ENCODE results near the gene LONP2.
"Not testable (repeated sequence)": the region's sequence is repeated elsewhere in the genome, so short reads cannot be mapped to it uniquely, and the experiment has no call there.

Gene LONP2

GRCh38 chr16:48235058-48235555, 9.0 kb upstream of the LONP2 start:
- in situ Hi-C loops (cut with HindIII; ENCODE audit: low sequenced_read_pairs), result no loop called here
- no peak overlapping the region for H3K4me3 ChIP-seq (ENCODE audit: low read depth, low read length)
- DNase-seq (ENCODE audit: low read depth), result no peak
- no peak for TF ChIP-seq CTCF (IDR thresholded peaks at IDR 0.05; ENCODE audit: low read depth, low read length, missing control alignments)

- DNase-seq (ENCODE audit: low read depth), result no peak
- in situ Hi-C loops (cut with HindIII; ENCODE audit: low sequenced_read_pairs), result no loop called here
- no peak for TF ChIP-seq CTCF (IDR thresholded peaks at IDR 0.05; ENCODE audit: low read depth, low read length, missing control alignments)
These were observed 8.5 kb upstream of the LONP2 start for GRCh38 chr16:48235556-48236136.

GRCh38 chr16:48236286-48236685, 7.8 kb upstream of the LONP2 start:
- in situ Hi-C loops (cut with HindIII; ENCODE audit: low sequenced_read_pairs), result no loop called here
- TF ChIP-seq CTCF (IDR thresholded peaks at IDR 0.05; ENCODE audit: low read depth, low read length, missing control alignments), result no peak
- no peak overlapping the region for H3K4me3 ChIP-seq (ENCODE audit: low read depth, low read length)
- DNase-seq (ENCODE audit: low read depth), result no peak

More at GRCh38 chr16:48235556-48236136, 8.5 kb upstream of the LONP2 start:
- no peak overlapping the region for H3K4me3 ChIP-seq (ENCODE audit: low read depth, low read length)

GRCh38 chr16:48240147-48240546, 4.0 kb upstream of the LONP2 start:
- in situ Hi-C loops (cut with HindIII; ENCODE audit: low sequenced_read_pairs); DNase-seq (ENCODE audit: low read depth); H3K4me3 ChIP-seq (ENCODE audit: low read depth, low read length): not testable (repeated sequence)

GRCh38 chr16:48244863-48245195, 729 bp downstream of the LONP2 start:
- H3K4me3 ChIP-seq (ENCODE audit: low read depth, low read length), result peak overlapping the region; percentile 77
- TF ChIP-seq CTCF (IDR thresholded peaks at IDR 0.05; ENCODE audit: low read depth, low read length, missing control alignments), result no peak
- in situ Hi-C loops (cut with HindIII; ENCODE audit: low sequenced_read_pairs), result no loop called here
- DNase-seq (ENCODE audit: low read depth), result no peak

GRCh38 chr16:48246066-48246465, 2.0 kb downstream of the LONP2 start:
- in situ Hi-C loops (cut with HindIII; ENCODE audit: low sequenced_read_pairs), result no loop called here
- peak; percentile 64 for DNase-seq (ENCODE audit: low read depth)
- TF ChIP-seq CTCF (IDR thresholded peaks at IDR 0.05; ENCODE audit: low read depth, low read length, missing control alignments), result no peak
- peak overlapping the region; percentile 77 for H3K4me3 ChIP-seq (ENCODE audit: low read depth, low read length)

- DNase-seq (ENCODE audit: low read depth), result no peak
- no peak for TF ChIP-seq CTCF (IDR thresholded peaks at IDR 0.05; ENCODE audit: low read depth, low read length, missing control alignments)
- in situ Hi-C loops (cut with HindIII; ENCODE audit: low sequenced_read_pairs), result no loop called here
- H3K4me3 ChIP-seq (ENCODE audit: low read depth, low read length), result no peak within 1 kb of the TSS
These were observed 3.2 kb downstream of the LONP2 start, which contains the start of gene ABCC11 for GRCh38 chr16:48247311-48247710. ABCC11 (minus strand) TSS chr16:48247539; CDS start chr16:48231921, 15,618 bp downstream.

Data from astrocyte of the cerebellum (primary cell).